ENCODE data around the gene FBXO34. TPM values are rescaled to one million over a fixed set of nuclear protein-coding genes. Genes with fewer than 3 reads are reported as not detected.

FBXO34 gene
- total RNA-seq, 1 donor: 24.6 TPM

GRCh38 chr14:55351111-55351510 lies 79.9 kb downstream of the FBXO34 start:
- Histone ChIP-seq H3K4me1 (ENCODE audit: insufficient read depth, low read length) (no peaks in the 10 kb centered on the region), H3K27me3 (ENCODE audit: insufficient read depth, low read length) (no peaks in the 10 kb centered on the region), H3K27ac (ENCODE audit: low read depth, low read length) (no peak overlapping the region), H3K79me2 (ENCODE audit: insufficient read depth, low read length) (peaks cover 34% of the 10 kb centered on the region), H3K9me3 (ENCODE audit: low read depth, low read length) (no peaks in the 10 kb centered on the region), H2AFZ (ENCODE audit: low read length) (no peak overlapping the region), H3K4me2 (ENCODE audit: insufficient read depth, low read length) (no peak overlapping the region), H4K20me1 (ENCODE audit: insufficient read depth, low read length) (peaks cover 13% of the 10 kb centered on the region), H3K36me3 (ENCODE audit: insufficient read depth, low read length) (peaks cover 33% of the 10 kb centered on the region), H3K4me3 (ENCODE audit: insufficient read depth, low read length) (no peak overlapping the region)
- DNase-seq (ENCODE audit: insufficient read length, low spot score, missing footprints): no peak
- TF ChIP-seq CTCF (IDR thresholded peaks at IDR 0.05; ENCODE audit: extremely low read depth, low read depth, low read length): no peak

GRCh38 chr14:55352201-55352600 lies 81.0 kb downstream of the FBXO34 start:
- no peak overlapping the region for H2AFZ ChIP-seq (ENCODE audit: low read length)
- H3K27ac ChIP-seq (ENCODE audit: low read depth, low read length): no peak overlapping the region
- H4K20me1 ChIP-seq (ENCODE audit: insufficient read depth, low read length): peaks cover 12% of the 10 kb centered on the region
- no peak overlapping the region for H3K4me3 ChIP-seq (ENCODE audit: insufficient read depth, low read length)
- H3K4me2 ChIP-seq (ENCODE audit: insufficient read depth, low read length): no peak overlapping the region
- no peak for DNase-seq (ENCODE audit: insufficient read length, low spot score, missing footprints)
- peaks cover 33% of the 10 kb centered on the region for H3K36me3 ChIP-seq (ENCODE audit: insufficient read depth, low read length)
- peaks cover 24% of the 10 kb centered on the region for H3K79me2 ChIP-seq (ENCODE audit: insufficient read depth, low read length)
- H3K27me3 ChIP-seq (ENCODE audit: insufficient read depth, low read length): no peaks in the 10 kb centered on the region
- TF ChIP-seq CTCF (IDR thresholded peaks at IDR 0.05; ENCODE audit: extremely low read depth, low read depth, low read length): no peak
- H3K9me3 ChIP-seq (ENCODE audit: low read depth, low read length): no peaks in the 10 kb centered on the region
- no peaks in the 10 kb centered on the region for H3K4me1 ChIP-seq (ENCODE audit: insufficient read depth, low read length)

- Histone ChIP-seq H3K4me2 (ENCODE audit: insufficient read depth, low read length) (no peak overlapping the region), H3K79me2 (ENCODE audit: insufficient read depth, low read length) (peaks cover 8% of the 10 kb centered on the region), H3K27ac (ENCODE audit: low read depth, low read length) (no peak overlapping the region), H2AFZ (ENCODE audit: low read length) (no peak overlapping the region), H4K20me1 (ENCODE audit: insufficient read depth, low read length) (peaks cover 9% of the 10 kb centered on the region), H3K4me3 (ENCODE audit: insufficient read depth, low read length) (no peak overlapping the region), H3K9me3 (ENCODE audit: low read depth, low read length) (no peaks in the 10 kb centered on the region), H3K27me3 (ENCODE audit: insufficient read depth, low read length) (no peaks in the 10 kb centered on the region), H3K4me1 (ENCODE audit: insufficient read depth, low read length) (no peaks in the 10 kb centered on the region), H3K36me3 (ENCODE audit: insufficient read depth, low read length) (peaks cover 33% of the 10 kb centered on the region)
- no peak for TF ChIP-seq CTCF (IDR thresholded peaks at IDR 0.05; ENCODE audit: extremely low read depth, low read depth, low read length)
- DNase-seq (ENCODE audit: insufficient read length, low spot score, missing footprints): no peak
Measured at GRCh38 chr14:55353686-55354467, 82.7 kb downstream of the FBXO34 start.

- peaks cover 3% of the 10 kb centered on the region for H3K79me2 ChIP-seq (ENCODE audit: insufficient read depth, low read length)
- DNase-seq (ENCODE audit: insufficient read length, low spot score, missing footprints): peak; percentile 80
- H3K27ac ChIP-seq (ENCODE audit: low read depth, low read length): no peak overlapping the region
- no peaks in the 10 kb centered on the region for H3K27me3 ChIP-seq (ENCODE audit: insufficient read depth, low read length)
- peaks cover 9% of the 10 kb centered on the region for H4K20me1 ChIP-seq (ENCODE audit: insufficient read depth, low read length)
- H2AFZ ChIP-seq (ENCODE audit: low read length): no peak overlapping the region
- no peak overlapping the region for H3K4me2 ChIP-seq (ENCODE audit: insufficient read depth, low read length)
- H3K9me3 ChIP-seq (ENCODE audit: low read depth, low read length): no peaks in the 10 kb centered on the region
- H3K4me1 ChIP-seq (ENCODE audit: insufficient read depth, low read length): no peaks in the 10 kb centered on the region
- peaks cover 33% of the 10 kb centered on the region for H3K36me3 ChIP-seq (ENCODE audit: insufficient read depth, low read length)
- TF ChIP-seq CTCF (IDR thresholded peaks at IDR 0.05; ENCODE audit: extremely low read depth, low read depth, low read length): peak; percentile 64
- H3K4me3 ChIP-seq (ENCODE audit: insufficient read depth, low read length): no peak overlapping the region
Measured at GRCh38 chr14:55354500-55354899, 83.3 kb downstream of the FBXO34 start.
